H9 (cell line): ENCODE measurements around the gene CIB4. TPM values are rescaled to one million over a fixed set of nuclear protein-coding genes. Genes with fewer than 3 reads are reported as not detected.

Experiments
- DNase-seq: peaks from one replicate; pipeline ENCODE4 v3.0.0-alpha.2; 2017
- H2AFZ ChIP-seq: one replicate; pipeline ENCODE4 v1.6.1; 2013; ENCODE audit warnings: mild to moderate bottlenecking, low read length, control low read depth, moderate library complexity
- H2AK5ac ChIP-seq: 2 replicates; pipeline ENCODE4 v1.6.1; 2013; ENCODE audit warnings: low read length, control low read depth, mixed read lengths; ENCODE audit not compliant: insufficient read length
- H2BK120ac ChIP-seq: one replicate; pipeline ENCODE4 v1.6.1; 2013; ENCODE audit warnings: low read depth, mild to moderate bottlenecking, low read length, control low read depth, inconsistent platforms; ENCODE audit not compliant: poor library complexity, severe bottlenecking
- H2BK12ac ChIP-seq: 2 replicates; pipeline ENCODE4 v1.6.1; 2013; ENCODE audit warnings: low read length, control low read depth, mixed read lengths, low read depth; ENCODE audit not compliant: insufficient read length
- H2BK15ac ChIP-seq: 2 replicates; pipeline ENCODE4 v1.6.1; 2013; ENCODE audit warnings: low read depth, low read length, control low read depth
- H2BK20ac ChIP-seq: one replicate; pipeline ENCODE4 v1.6.1; 2013; ENCODE audit warnings: low read depth, mild to moderate bottlenecking, low read length, control low read depth, inconsistent platforms; ENCODE audit not compliant: poor library complexity, severe bottlenecking
- H2BK5ac ChIP-seq: 2 replicates; pipeline ENCODE4 v1.6.1; 2013; ENCODE audit warnings: low read length, control low read depth, mixed read lengths; ENCODE audit not compliant: insufficient read length
- H3K14ac ChIP-seq: 2 replicates; pipeline ENCODE4 v1.6.1; 2013; ENCODE audit warnings: low read length, control low read depth; ENCODE audit not compliant: insufficient read depth
- H3K18ac ChIP-seq: 2 replicates; pipeline ENCODE4 v1.6.1; 2013; ENCODE audit warnings: low read depth, mild to moderate bottlenecking, mixed read lengths, low read length, control low read depth; ENCODE audit not compliant: insufficient read length
- H3K23ac ChIP-seq: 2 replicates; pipeline ENCODE4 v1.6.1; 2013; ENCODE audit warnings: low read length, control low read depth, mixed read lengths, low read depth; ENCODE audit not compliant: insufficient read length
- H3K23me2 ChIP-seq: 2 replicates; pipeline ENCODE4 v1.6.1; 2013; ENCODE audit warnings: low read depth, mild to moderate bottlenecking, mixed read lengths, low read length, control low read depth; ENCODE audit not compliant: insufficient read length, poor library complexity, severe bottlenecking
- H3K27ac ChIP-seq: 2 replicates; pipeline ENCODE4 v1.5.1; 2013; ENCODE audit warnings: low read length, control low read depth, mixed read lengths, low read depth; ENCODE audit not compliant: insufficient read length
- H3K27me3 ChIP-seq: 2 replicates; pipeline ENCODE4 v1.6.1; 2013; ENCODE audit warnings: low read length, control low read depth, inconsistent platforms; ENCODE audit not compliant: insufficient read depth
- H3K4ac ChIP-seq: 2 replicates; pipeline ENCODE4 v1.6.1; 2013; ENCODE audit warnings: low read depth, mild to moderate bottlenecking, control low read depth, inconsistent platforms, low read length, moderate library complexity
- H3K4me1 ChIP-seq: 2 replicates; pipeline ENCODE4 v1.6.1; 2013; ENCODE audit warnings: low read length, control low read depth, inconsistent platforms; ENCODE audit not compliant: insufficient read depth
- H3K4me2 ChIP-seq: 2 replicates; pipeline ENCODE4 v1.6.1; 2013; ENCODE audit warnings: low read length, control low read depth, mixed read lengths; ENCODE audit not compliant: insufficient read length, insufficient read depth
- H3K56ac ChIP-seq: 2 replicates; pipeline ENCODE4 v1.6.1; 2013; ENCODE audit warnings: low read depth, mild to moderate bottlenecking, mixed read lengths, low read length, control low read depth; ENCODE audit not compliant: insufficient read length
- H3K79me1 ChIP-seq: 2 replicates; pipeline ENCODE4 v1.6.1; 2013; ENCODE audit warnings: low read depth, mild to moderate bottlenecking, moderate library complexity, low read length, control low read depth, inconsistent platforms; ENCODE audit not compliant: insufficient read depth, poor library complexity, severe bottlenecking
- H3K79me2 ChIP-seq: 2 replicates; pipeline ENCODE4 v1.6.1; 2013; ENCODE audit warnings: low read length, control low read depth, inconsistent platforms; ENCODE audit not compliant: insufficient read depth
- H3K9ac ChIP-seq: 2 replicates; pipeline ENCODE4 v1.6.1; 2013; ENCODE audit warnings: low read length, control low read depth, mixed read lengths; ENCODE audit not compliant: insufficient read length; ENCODE audit errors: extremely low read depth
- H3K9me3 ChIP-seq: one replicate; pipeline ENCODE4 v1.6.1; 2013; ENCODE audit warnings: low read depth, low read length, inconsistent platforms; ENCODE audit not compliant: control insufficient read depth
- H3T11ph ChIP-seq: one replicate; pipeline ENCODE4 v1.6.1; 2013; ENCODE audit warnings: mild to moderate bottlenecking, low read length, control low read depth, inconsistent platforms
- H4K20me1 ChIP-seq: one replicate; pipeline ENCODE4 v1.6.1; 2013; ENCODE audit not compliant: control insufficient read depth, insufficient read length, insufficient read depth
- H4K5ac ChIP-seq: 2 replicates; pipeline ENCODE4 v1.6.1; 2013; ENCODE audit warnings: low read depth, mild to moderate bottlenecking, mixed read lengths, low read length, control low read depth; ENCODE audit not compliant: insufficient read length
- H4K8ac ChIP-seq: replicated peaks from 2 replicates; pipeline ENCODE4 v1.6.1; 2013; ENCODE audit warnings: low read length, control low read depth, mixed read lengths, low read depth; ENCODE audit not compliant: insufficient read length
- H4K91ac ChIP-seq: 2 replicates; pipeline ENCODE4 v1.6.1; 2013; ENCODE audit warnings: low read depth, mild to moderate bottlenecking, moderate library complexity, mixed read lengths, low read length, control low read depth; ENCODE audit not compliant: insufficient read length
- H3K27ac Mint-ChIP-seq, 3 experiments: 2 replicates in 2 of 3; 3 replicates in 1 of 3; pipeline ENCODE4 v1.8.0; 2020 to 2021; ENCODE audit warnings: mixed read lengths in 3 of 3, mild to moderate bottlenecking in 1 of 3, moderate library complexity in 1 of 3
- H3K27me3 Mint-ChIP-seq: 2 replicates; pipeline ENCODE4 v1.8.0; 2021; ENCODE audit warnings: low read depth, mild to moderate bottlenecking, moderate library complexity, mixed read lengths
- H3K36me3 Mint-ChIP-seq, 3 experiments: 2 replicates in 2 of 3; 3 replicates in 1 of 3; pipeline ENCODE4 v1.8.0; 2020 to 2021; ENCODE audit warnings: low read depth in 3 of 3, mixed read lengths in 3 of 3; ENCODE audit not compliant: insufficient read depth in 1 of 3
- H3K4me1 Mint-ChIP-seq, 2 experiments: 2 replicates each; pipeline ENCODE4 v1.8.0; 2020; ENCODE audit warnings: mixed read lengths in 2 of 2
- H3K4me3 Mint-ChIP-seq, 2 experiments: 2 replicates in 1 of 2; 3 replicates in 1 of 2; pipeline ENCODE4 v1.8.0; 2020 to 2021; ENCODE audit warnings: mild to moderate bottlenecking in 2 of 2, mixed read lengths in 2 of 2, moderate library complexity in 1 of 2
- H3K9me3 Mint-ChIP-seq, 2 experiments: 2 replicates in 1 of 2; 3 replicates in 1 of 2; pipeline ENCODE4 v1.8.0; 2020; ENCODE audit warnings: mild to moderate bottlenecking in 2 of 2, mixed read lengths in 2 of 2, moderate library complexity in 1 of 2
- WGBS: extraction: QIAGEN DNeasy Blood & Tissue Kit; methylation state at CpG from one replicate; pipeline ENCODE4 v1.1.7; 2013; ENCODE audit warnings: missing lambda C conversion rate, low lambda C conversion rate, mixed read lengths; ENCODE audit not compliant: insufficient read length; ENCODE audit errors: extremely low coverage; 5-methylcytosine and 5-hydroxymethylcytosine counted together
- total RNA-seq: library from RNA; stranded (reverse); gene quantifications from 2 replicates; pipeline ENCODE4 v1.2.1, GENCODE V29; 2021
- TF ChIP-seq, protein P1 (sequence below): fragments of 200-600 bp; sonication (generic); conservative IDR thresholded peaks from 3 replicates; pipeline ENCODE4 v1.8.0; 2021; ENCODE audit warnings: antibody characterized with exemption, mild to moderate bottlenecking

CIB4 gene
- total RNA-seq, 1 experiment from 2014 or later: not detected

DNA sequence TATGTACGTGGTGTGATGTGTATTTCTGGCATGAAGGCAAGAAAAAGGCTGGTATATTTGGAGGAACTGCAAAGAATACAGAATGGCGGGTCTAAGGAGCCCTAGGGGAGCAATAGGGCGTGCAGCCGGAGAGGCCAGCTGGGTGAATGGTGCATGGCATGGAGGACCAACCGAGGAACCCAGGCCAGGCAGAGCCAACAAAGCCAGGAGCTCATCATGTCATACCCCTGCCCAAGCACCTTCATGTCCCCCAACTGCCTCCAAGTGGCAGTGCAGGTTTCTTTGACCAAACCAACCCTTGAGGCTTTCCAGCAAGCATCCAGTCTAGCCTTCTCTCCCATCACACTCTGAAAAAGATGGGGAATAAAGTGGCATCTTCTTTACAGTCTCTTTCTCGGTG is 42.4 kb upstream of the CIB4 start:
- TF ChIP-seq, protein P1, sequence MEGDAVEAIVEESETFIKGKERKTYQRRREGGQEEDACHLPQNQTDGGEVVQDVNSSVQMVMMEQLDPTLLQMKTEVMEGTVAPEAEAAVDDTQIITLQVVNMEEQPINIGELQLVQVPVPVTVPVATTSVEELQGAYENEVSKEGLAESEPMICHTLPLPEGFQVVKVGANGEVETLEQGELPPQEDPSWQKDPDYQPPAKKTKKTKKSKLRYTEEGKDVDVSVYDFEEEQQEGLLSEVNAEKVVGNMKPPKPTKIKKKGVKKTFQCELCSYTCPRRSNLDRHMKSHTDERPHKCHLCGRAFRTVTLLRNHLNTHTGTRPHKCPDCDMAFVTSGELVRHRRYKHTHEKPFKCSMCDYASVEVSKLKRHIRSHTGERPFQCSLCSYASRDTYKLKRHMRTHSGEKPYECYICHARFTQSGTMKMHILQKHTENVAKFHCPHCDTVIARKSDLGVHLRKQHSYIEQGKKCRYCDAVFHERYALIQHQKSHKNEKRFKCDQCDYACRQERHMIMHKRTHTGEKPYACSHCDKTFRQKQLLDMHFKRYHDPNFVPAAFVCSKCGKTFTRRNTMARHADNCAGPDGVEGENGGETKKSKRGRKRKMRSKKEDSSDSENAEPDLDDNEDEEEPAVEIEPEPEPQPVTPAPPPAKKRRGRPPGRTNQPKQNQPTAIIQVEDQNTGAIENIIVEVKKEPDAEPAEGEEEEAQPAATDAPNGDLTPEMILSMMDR: no peak
- Histone ChIP-seq H2BK12ac (no peak overlapping the region), H3K23me2 (no peaks in the 10 kb centered on the region), H4K8ac (no peak overlapping the region), H2BK120ac (no peak overlapping the region), H4K91ac (no peak overlapping the region), H3K4me1 (no peaks in the 10 kb centered on the region), H2AK5ac (no peak overlapping the region), H2BK5ac (no peak overlapping the region), H3K27ac (no peak overlapping the region), H3K9me3 (no peaks in the 10 kb centered on the region), H3K4me2 (no peak overlapping the region), H2BK15ac (no peak overlapping the region), H3K79me1 (no peaks in the 10 kb centered on the region), H3K79me2 (no peaks in the 10 kb centered on the region), H3K4ac (no peak overlapping the region), H3K9ac (no peak overlapping the region), H3K27me3 (no peaks in the 10 kb centered on the region), H3K56ac (no peak overlapping the region), H3K14ac (no peak overlapping the region), H2BK20ac (no peak overlapping the region), H3K18ac (no peak overlapping the region), H4K5ac (no peak overlapping the region), H3K23ac (no peak overlapping the region), H3T11ph (no peak overlapping the region), H2AFZ (no peak overlapping the region), H4K20me1 (no peaks in the 10 kb centered on the region)
- no peak for DNase-seq
- H3K9me3 Mint-ChIP-seq: no peaks in the 10 kb centered on the region
- WGBS: no CpG with 5 or more reads among the region's 6 CpGs
- no peaks in the 10 kb centered on the region for H3K36me3 Mint-ChIP-seq
- no peak overlapping the region for H3K4me3 Mint-ChIP-seq
- H3K27me3 Mint-ChIP-seq: peaks cover 79% of the 10 kb centered on the region
- H3K27ac Mint-ChIP-seq: no peak overlapping the region
- peaks cover 25 to 26% of the 10 kb centered on the region in 2 experiments for H3K4me1 Mint-ChIP-seq
